Aorta (tissue), 5 donors: ENCODE results near the gene NKTR. TPM values are rescaled to one million over a fixed set of nuclear protein-coding genes. Genes with fewer than 3 reads are reported as not detected.

ENCODE experiments used
- ATAC-seq: fragments of 200-7000 bp; cut with Tn5 transposase; one replicate; pipeline ENCODE4 v1.9.1; 2022; ENCODE audit warnings: moderate library complexity; ENCODE audit not compliant: low FRiP score
- DNase-seq, 2 donors: peaks; one replicate each; pipeline ENCODE4 v3.0.0-alpha.2; 2020
- H3K27ac ChIP-seq, 2 donors: one replicate each; pipeline ENCODE4 v1.5.1; 2013; ENCODE audit warnings: low read length in 2 of 2, mild to moderate bottlenecking in 2 of 2, moderate library complexity in 2 of 2, control low read depth in 1 of 2, inconsistent platforms in 1 of 2, low read depth in 1 of 2
- H3K27me3 ChIP-seq, 2 donors: one replicate each; pipeline ENCODE4 v1.6.1; 2013; ENCODE audit warnings: control low read depth in 1 of 2, low read length in 1 of 2, mild to moderate bottlenecking in 1 of 2, moderate library complexity in 1 of 2; ENCODE audit not compliant: insufficient read depth in 2 of 2, control insufficient read depth in 1 of 2
- H3K36me3 ChIP-seq, 2 donors: one replicate each; pipeline ENCODE4 v1.6.1; 2013; ENCODE audit warnings: control low read depth in 1 of 2, low read length in 1 of 2, mild to moderate bottlenecking in 1 of 2; ENCODE audit not compliant: insufficient read depth in 2 of 2, control insufficient read depth in 1 of 2
- H3K4me1 ChIP-seq, 2 donors: one replicate each; pipeline ENCODE4 v1.6.1; 2013; ENCODE audit warnings: low read length in 2 of 2, control low read depth in 1 of 2, mild to moderate bottlenecking in 1 of 2, moderate library complexity in 1 of 2; ENCODE audit not compliant: insufficient read depth in 2 of 2, control insufficient read depth in 1 of 2
- H3K4me3 ChIP-seq, 2 donors: one replicate each; pipeline ENCODE4 v1.5.1; 2013; ENCODE audit warnings: low read length in 2 of 2, control low read depth in 1 of 2, mild to moderate bottlenecking in 1 of 2
- H3K9me3 ChIP-seq: one replicate; pipeline ENCODE4 v1.6.1; 2013; ENCODE audit warnings: mild to moderate bottlenecking, low read length; ENCODE audit not compliant: control insufficient read depth
- WGBS, 2 donors: extraction: QIAGEN DNeasy Blood & Tissue Kit; methylation state at CpG; one replicate each; pipeline ENCODE4 v1.1.7; 2013; 5-methylcytosine and 5-hydroxymethylcytosine counted together
- intact Hi-C, 2 donors: fragments of 100-400 bp; cut with DNase I; formaldehyde crosslinking; loops; one replicate each; pipeline versions ENCODE4 v1.14.2 to v1.15.0; 2022
- polyA plus RNA-seq, 2 donors: library from polyadenylated mRNA; stranded (reverse); fragments of 200-250 nt; gene quantifications; one replicate each; pipeline ENCODE4 v1.2.3, GENCODE V29; 2013
- total RNA-seq, 2 donors: library from RNA; stranded (reverse); fragmentation: NEBNext Ultra II Directional; extraction: Animal tissue kit (Norgen Biotek cat#: 25700); gene quantifications; one replicate each; pipeline ENCODE4 v1.2.1, GENCODE V29; 2021
- donor health status: healthy with polysubstance abuse.
- donor health status: Bipolar disorder and iron deficiency.
- donor health status: DM: no; HTN: no; CAD: no.
- donor health status: DM: no; HTN: no; CAD: no.
- donor health status: DM: yes; HTN: yes; CAD: no.

NKTR gene
- total and polyA plus RNA-seq, 4 donors, result 6.1 to 163 (median 78.1) TPM

DNA sequence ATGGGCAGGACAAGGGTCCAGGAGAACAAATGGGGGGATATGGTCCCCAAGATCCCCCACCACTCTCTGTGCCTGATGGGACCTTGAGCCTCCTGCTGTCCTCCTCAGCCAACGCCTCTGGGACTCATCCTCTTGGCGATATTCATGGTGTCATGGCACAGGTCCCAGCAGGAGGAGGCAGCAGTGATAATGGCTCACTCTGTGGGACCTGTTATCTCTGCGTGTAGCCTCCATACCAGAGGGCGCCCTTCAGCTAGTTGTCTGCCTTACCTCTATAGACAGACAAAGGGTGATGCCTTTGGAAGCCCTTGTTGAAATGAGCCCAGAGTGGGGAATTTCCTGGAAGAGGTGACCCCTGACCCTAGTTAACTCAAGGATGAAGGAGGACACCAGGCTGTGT, 60.4 kb downstream of the NKTR start:
- intact Hi-C loops, result no loop called here
- no peak for ATAC-seq
- H3K4me1 ChIP-seq, result no peaks in the 10 kb centered on the region
- no peak overlapping the region for H3K27ac ChIP-seq
- 79 to 81% methylated on average over 4 of the region's 4 CpGs for WGBS, 2 donors
- peaks cover 0 to 2% of the 10 kb centered on the region in 2 donors for H3K36me3 ChIP-seq
- H3K4me3 ChIP-seq, result no peak overlapping the region
- DNase-seq, result no peak
- H3K27me3 ChIP-seq, result no peaks in the 10 kb centered on the region
- H3K9me3 ChIP-seq, result no peaks in the 10 kb centered on the region

DNA sequence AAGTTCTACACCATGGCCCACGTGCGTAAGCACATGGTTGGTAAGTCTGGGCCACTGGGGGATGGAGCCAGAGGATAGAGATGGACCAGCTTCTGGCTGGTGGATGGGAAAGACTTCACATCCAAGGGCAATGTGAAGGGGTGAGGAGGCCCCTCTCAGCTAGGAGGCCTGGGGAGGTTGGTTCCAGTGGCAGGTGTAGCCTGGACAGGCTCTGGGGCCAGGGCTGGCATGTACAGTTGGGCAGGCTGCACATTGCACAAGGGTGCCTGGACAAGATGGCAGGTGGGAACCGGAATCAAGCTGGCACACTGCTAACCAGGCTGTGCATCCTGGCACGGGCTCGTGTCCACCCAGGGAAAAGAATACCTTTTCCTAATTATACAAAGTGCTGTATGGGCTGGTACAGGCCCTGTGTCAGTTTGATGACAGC, 61.1 kb downstream of the NKTR start:
- H3K36me3 ChIP-seq, result peaks cover 0 to 2% of the 10 kb centered on the region in 2 donors
- H3K27ac ChIP-seq, result no peak overlapping the region
- no peaks in the 10 kb centered on the region for H3K9me3 ChIP-seq
- DNase-seq (no peak), ATAC-seq (no peak)
- no peak overlapping the region for H3K4me3 ChIP-seq
- H3K27me3 ChIP-seq, result no peaks in the 10 kb centered on the region
- intact Hi-C loops, result no loop called here
- no peaks in the 10 kb centered on the region for H3K4me1 ChIP-seq
- 72 to 77% methylated on average over 5 of the region's 5 CpGs for WGBS, 2 donors

DNA sequence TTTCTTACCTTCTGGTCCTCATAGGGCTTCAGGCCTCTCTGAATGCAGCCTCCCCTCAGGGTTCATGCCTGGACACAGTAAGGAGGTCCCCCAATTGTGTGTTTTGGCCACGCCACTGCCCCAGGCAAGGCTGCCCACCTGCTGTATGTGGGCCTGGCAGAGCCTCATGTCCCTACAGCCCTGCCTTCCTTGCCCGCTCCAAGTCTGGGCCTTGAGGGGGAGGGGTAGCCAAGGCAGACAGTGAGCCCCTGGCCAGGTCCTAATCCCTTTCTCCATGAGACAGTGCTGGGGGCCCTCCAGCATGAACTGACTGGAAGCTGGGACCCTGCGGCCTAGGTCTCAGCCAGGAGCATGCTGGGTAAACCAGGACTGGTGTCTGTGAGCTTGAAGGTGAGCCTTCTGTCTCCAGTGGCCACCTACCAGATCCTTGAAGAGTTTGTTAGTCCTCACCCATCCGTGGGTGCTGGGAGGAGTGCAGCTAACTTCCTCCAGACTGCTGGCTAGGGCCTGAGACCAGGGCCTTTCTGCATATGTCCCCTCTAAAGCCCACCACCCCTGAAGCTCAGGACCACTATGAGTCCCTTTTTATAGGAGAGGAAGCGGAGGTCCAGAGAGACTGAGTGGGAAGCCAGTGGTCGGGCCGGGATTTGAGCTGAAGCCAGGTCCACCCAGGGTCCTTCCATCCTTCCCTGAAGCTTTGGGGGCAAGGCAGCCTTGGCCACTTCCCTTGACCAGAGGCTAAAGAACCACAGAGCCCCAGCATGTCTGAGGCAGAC, 61.7 kb downstream of the NKTR start:
- ATAC-seq (no peak), DNase-seq (no peak)
- Histone ChIP-seq H3K9me3 (no peaks in the 10 kb centered on the region), H3K27ac (no peak overlapping the region), H3K27me3 (no peaks in the 10 kb centered on the region), H3K4me3 (no peak overlapping the region), H3K36me3 (peaks cover 0 to 2% of the 10 kb centered on the region in 2 donors), H3K4me1 (peaks cover 0 to under 1% of the 10 kb centered on the region in 2 donors)
- intact Hi-C loops, result no loop called here
- WGBS, 2 donors, result 56 to 68% methylated on average over 7 of the region's 7 CpGs

DNA sequence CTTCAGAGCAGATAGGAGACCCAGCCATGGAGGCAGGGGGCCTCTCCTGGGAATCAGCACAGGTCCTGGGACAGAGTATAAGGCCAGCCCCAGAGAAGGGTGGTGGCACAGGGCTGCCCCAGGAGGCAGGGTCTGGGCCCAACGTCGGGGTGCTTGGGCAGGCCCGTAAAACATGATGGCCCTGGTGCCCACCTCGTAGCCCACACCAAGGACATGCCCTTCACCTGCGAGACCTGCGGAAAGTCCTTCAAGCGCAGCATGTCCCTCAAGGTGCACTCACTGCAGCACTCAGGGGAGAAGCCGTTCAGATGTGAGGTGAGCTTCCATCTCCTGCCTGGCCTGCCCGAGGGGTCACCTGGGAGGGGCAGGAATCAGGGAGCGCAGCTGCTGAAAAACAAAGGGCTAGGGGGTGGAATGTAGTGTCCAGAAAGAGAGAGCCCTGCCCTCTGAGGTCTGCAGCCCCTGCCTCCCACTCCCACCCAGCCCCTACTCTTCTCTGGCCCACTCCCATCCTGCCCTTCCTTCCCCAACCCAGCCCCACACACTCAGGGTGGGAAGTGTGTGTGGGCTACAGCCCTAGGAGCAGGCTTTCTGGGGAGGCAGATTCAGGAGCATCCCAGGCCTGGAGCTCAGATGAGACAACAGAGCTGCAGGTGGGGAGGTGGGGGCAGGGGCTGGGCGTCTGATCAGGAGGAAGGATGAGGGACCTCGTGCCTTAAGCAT, 62.5 kb downstream of the NKTR start:
- WGBS, 2 donors, result 74 to 83% methylated on average over 11 to 12 of the region's 12 CpGs
- ATAC-seq (no peak), DNase-seq (no peak)
- Histone ChIP-seq H3K27me3 (no peaks in the 10 kb centered on the region), H3K4me1 (peaks cover 0 to 2% of the 10 kb centered on the region in 2 donors), H3K27ac (no peak overlapping the region), H3K9me3 (no peaks in the 10 kb centered on the region), H3K4me3 (no peak overlapping the region), H3K36me3 (peaks cover 0 to 2% of the 10 kb centered on the region in 2 donors)
- intact Hi-C loops, result no loop called here

- DNase-seq (peak in 1 of 2 donors; percentile 48), ATAC-seq (no peak)
- H3K9me3 ChIP-seq, result no peaks in the 10 kb centered on the region
- no peaks in the 10 kb centered on the region for H3K27me3 ChIP-seq
- no peak overlapping the region for H3K4me3 ChIP-seq
- 86 to 90% methylated on average over 38 of the region's 38 CpGs for WGBS, 2 donors
- peaks cover 0 to 2% of the 10 kb centered on the region in 2 donors for H3K36me3 ChIP-seq
- intact Hi-C loops, result no loop called here
- H3K4me1 ChIP-seq, result peaks cover 0 to 2% of the 10 kb centered on the region in 2 donors
- no peak overlapping the region for H3K27ac ChIP-seq
These were observed 63.3 kb downstream of the NKTR start for GRCh38 chr3:42663581-42664437.

DNA sequence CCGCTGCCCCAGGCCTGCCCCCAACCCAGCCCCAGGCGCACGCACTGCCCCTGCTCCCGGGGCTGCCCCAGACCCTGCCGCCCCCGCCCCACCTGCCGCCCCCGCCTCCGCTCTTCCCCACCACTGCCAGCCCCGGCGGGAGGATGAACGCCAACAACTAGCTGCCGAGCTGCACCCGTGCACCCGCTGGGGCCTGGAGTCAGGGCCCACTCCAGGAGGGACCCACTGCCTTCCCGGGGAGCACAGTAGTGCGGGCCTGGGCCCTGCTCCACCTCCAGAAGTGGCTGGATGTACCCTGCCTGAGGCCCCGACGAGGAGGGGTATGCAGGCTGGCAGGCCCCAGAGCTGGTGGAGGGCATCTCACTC, 63.9 kb downstream of the NKTR start:
- ATAC-seq (no peak), DNase-seq (no peak)
- 76 to 82% methylated on average over 18 to 19 of the region's 19 CpGs for WGBS, 2 donors
- peaks cover 0 to 2% of the 10 kb centered on the region in 2 donors for H3K36me3 ChIP-seq
- no peak overlapping the region for H3K4me3 ChIP-seq
- no peaks in the 10 kb centered on the region for H3K9me3 ChIP-seq
- H3K27ac ChIP-seq, result no peak overlapping the region
- no peaks in the 10 kb centered on the region for H3K27me3 ChIP-seq
- H3K4me1 ChIP-seq, result peaks cover 0 to 2% of the 10 kb centered on the region in 2 donors
- intact Hi-C loops, result no loop called here

DNA sequence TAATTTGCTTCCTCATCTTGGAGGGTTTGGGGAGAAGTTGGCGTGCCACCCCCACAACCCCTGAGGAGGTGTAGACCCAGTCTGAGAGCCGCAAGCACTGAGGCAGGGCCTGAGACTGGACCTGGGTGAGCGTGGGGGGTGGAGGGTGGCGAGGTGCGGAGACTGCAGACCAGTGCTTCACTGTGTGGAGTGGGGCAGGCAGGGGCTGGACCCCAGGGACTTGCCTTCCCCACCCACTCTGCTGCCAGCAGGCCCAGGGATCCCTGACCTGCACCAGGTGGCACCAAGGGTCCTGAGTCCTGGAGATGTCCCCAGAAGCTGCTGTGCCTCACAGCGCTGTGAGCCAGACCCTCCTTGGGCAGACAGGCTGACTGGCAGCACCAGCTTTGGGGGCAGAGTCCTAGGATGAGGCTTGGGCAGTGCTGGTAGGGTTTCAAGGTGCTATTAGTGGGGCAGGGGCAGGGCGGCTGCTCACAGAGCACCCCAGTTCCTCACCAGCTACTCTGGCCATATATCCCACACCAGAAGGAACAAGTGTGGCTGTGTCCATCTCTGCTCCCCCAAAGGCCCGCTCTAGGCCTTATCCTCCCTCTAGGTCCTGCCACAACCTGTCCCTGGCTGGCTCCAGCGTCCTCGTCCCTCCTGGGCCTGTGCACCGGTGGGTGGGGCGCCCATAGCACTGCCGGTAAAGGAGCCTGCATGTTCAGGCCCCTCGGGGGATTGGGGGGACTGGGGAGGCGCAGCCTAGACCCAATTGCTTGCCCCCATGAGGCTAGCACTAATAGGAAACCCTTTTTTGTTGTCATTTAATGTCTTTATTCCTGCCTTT, 64.8 kb downstream of the NKTR start:
- peak in 1 of 2 donors; percentile 76 for DNase-seq
- peak overlapping the region in 1 of 2 donors; percentile 9 for H3K27ac ChIP-seq
- intact Hi-C loops, result no loop called here

GRCh38 chr3:42666022-42666421, 65.5 kb downstream of the NKTR start:
- DNase-seq (peak in 1 of 2 donors; percentile 43), ATAC-seq (no peak)
- intact Hi-C loops, result no loop called here
- Histone ChIP-seq H3K36me3 (no peaks in the 10 kb centered on the region), H3K27ac (peak overlapping the region in 1 of 2 donors; percentile 9), H3K9me3 (no peaks in the 10 kb centered on the region), H3K4me1 (peaks cover 0 to 2% of the 10 kb centered on the region in 2 donors), H3K27me3 (no peaks in the 10 kb centered on the region), H3K4me3 (no peak overlapping the region)
- WGBS, 2 donors, result 17 to 19% methylated on average over 7 to 8 of the region's 8 CpGs

More for the DNA sequence above, 64.8 kb downstream of the NKTR start:
- no peaks in the 10 kb centered on the region for H3K9me3 ChIP-seq
- WGBS, 2 donors, result 70 to 76% methylated on average over 14 to 15 of the region's 15 CpGs
- no peaks in the 10 kb centered on the region for H3K36me3 ChIP-seq
- no peaks in the 10 kb centered on the region for H3K27me3 ChIP-seq
- no peak for ATAC-seq
- peaks cover 0 to 2% of the 10 kb centered on the region in 2 donors for H3K4me1 ChIP-seq
- no peak overlapping the region for H3K4me3 ChIP-seq
